ENCODE data around the gene PLCD1.

GRCh38 chr3:38003817-38004414 is 25.5 kb downstream of the PLCD1 start:
- TF ChIP-seq CTCF (IDR thresholded peaks at IDR 0.05) = no peak
- no peak for TF ChIP-seq POLR2A (IDR thresholded peaks at IDR 0.05)

Data from uterus (tissue), 2 donors.